Measurements from ENCODE around the gene GAB1.

DNA sequence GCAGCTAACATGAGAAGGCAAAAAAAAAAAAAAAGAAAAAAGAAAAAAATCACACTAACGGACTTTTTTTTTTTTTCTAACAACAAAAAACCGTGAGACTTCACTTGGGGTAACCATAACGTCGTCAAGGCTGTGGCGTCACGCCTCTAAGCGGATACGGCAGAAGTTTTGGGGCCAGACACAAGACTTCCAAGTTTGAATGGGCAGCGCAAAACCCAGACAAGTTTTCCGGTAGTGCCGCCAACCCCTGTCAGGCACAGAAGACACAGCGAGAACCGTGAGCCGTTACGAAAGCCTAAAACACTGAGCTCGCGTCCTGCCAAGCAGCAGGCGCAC lies 176.3 kb downstream of the GAB1 start:
- no peak for TF ChIP-seq POLR2A (IDR thresholded peaks at IDR 0.05; ENCODE audit: control extremely low read depth in 1 of 2, low read depth in 2 of 2, low read length in 2 of 2)
- TF ChIP-seq RAD21 (IDR thresholded peaks at IDR 0.05 in 1 of 2, conservative IDR thresholded peaks at IDR 0.05 in 1 of 2; ENCODE audit: low read depth in 2 of 2, low read length in 2 of 2), result no peak
- TF ChIP-seq, protein P1, sequence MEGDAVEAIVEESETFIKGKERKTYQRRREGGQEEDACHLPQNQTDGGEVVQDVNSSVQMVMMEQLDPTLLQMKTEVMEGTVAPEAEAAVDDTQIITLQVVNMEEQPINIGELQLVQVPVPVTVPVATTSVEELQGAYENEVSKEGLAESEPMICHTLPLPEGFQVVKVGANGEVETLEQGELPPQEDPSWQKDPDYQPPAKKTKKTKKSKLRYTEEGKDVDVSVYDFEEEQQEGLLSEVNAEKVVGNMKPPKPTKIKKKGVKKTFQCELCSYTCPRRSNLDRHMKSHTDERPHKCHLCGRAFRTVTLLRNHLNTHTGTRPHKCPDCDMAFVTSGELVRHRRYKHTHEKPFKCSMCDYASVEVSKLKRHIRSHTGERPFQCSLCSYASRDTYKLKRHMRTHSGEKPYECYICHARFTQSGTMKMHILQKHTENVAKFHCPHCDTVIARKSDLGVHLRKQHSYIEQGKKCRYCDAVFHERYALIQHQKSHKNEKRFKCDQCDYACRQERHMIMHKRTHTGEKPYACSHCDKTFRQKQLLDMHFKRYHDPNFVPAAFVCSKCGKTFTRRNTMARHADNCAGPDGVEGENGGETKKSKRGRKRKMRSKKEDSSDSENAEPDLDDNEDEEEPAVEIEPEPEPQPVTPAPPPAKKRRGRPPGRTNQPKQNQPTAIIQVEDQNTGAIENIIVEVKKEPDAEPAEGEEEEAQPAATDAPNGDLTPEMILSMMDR (IDR thresholded peaks at IDR 0.05; ENCODE audit: control extremely low read depth in 1 of 3, insufficient read depth in 1 of 3, low read depth in 1 of 3, low read length in 3 of 3), result no peak
- TF ChIP-seq ZNF274 (IDR thresholded peaks at IDR 0.05; ENCODE audit: borderline replicate concordance, extremely low read depth, low read length), result no peak
- no peak for TF ChIP-seq SP1 (IDR thresholded peaks at IDR 0.05; ENCODE audit: low read depth, low read length)
- no peak for TF ChIP-seq TAF1 (IDR thresholded peaks at IDR 0.05; ENCODE audit: low read depth, low read length)
- peak; percentile 57 to 58; a peak in 2 of 4 replicates for TF ChIP-seq SIN3A (conservative IDR thresholded peaks at IDR 0.05 in 1 of 2, IDR thresholded peaks at IDR 0.05 in 1 of 2; ENCODE audit: low read depth in 1 of 2, low read length in 2 of 2)
- no peak for TF ChIP-seq POLR2AphosphoS5 (IDR thresholded peaks at IDR 0.05; ENCODE audit: low read depth, low read length)
- TF ChIP-seq EZH2 (IDR thresholded peaks at IDR 0.05; ENCODE audit: low read depth, low read length, severe bottlenecking), result no peak
- TF ChIP-seq RFX5 (IDR thresholded peaks at IDR 0.05; ENCODE audit: borderline replicate concordance, low read depth, low read length), result no peak
- TF ChIP-seq, protein P2, sequence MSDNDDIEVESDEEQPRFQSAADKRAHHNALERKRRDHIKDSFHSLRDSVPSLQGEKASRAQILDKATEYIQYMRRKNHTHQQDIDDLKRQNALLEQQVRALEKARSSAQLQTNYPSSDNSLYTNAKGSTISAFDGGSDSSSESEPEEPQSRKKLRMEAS (IDR thresholded peaks at IDR 0.05), result no peak
- no peak for TF ChIP-seq EP300 (IDR thresholded peaks at IDR 0.05; ENCODE audit: borderline replicate concordance in 1 of 2, low read depth in 2 of 2, low read length in 2 of 2)
